GM21528 (cell line): Measurements from ENCODE around the gene PUM1.
"Not testable (repeated sequence)": the region's sequence is repeated elsewhere in the genome, so short reads cannot be mapped to it uniquely, and the experiment has no call there.

ENCODE experiments used
- ATAC-seq: cut with Tn5 transposase; IDR thresholded peaks from one replicate; pipeline ENCODE4 v1.9.1; 2021; ENCODE audit warnings: mild to moderate bottlenecking, moderate library complexity; ENCODE audit not compliant: unreplicated experiment, low FRiP score

PUM1 gene

GRCh38 chr1:31064718-31065309, 703 bp downstream of the PUM1 start:
- ATAC-seq, result peak; percentile 10

DNA sequence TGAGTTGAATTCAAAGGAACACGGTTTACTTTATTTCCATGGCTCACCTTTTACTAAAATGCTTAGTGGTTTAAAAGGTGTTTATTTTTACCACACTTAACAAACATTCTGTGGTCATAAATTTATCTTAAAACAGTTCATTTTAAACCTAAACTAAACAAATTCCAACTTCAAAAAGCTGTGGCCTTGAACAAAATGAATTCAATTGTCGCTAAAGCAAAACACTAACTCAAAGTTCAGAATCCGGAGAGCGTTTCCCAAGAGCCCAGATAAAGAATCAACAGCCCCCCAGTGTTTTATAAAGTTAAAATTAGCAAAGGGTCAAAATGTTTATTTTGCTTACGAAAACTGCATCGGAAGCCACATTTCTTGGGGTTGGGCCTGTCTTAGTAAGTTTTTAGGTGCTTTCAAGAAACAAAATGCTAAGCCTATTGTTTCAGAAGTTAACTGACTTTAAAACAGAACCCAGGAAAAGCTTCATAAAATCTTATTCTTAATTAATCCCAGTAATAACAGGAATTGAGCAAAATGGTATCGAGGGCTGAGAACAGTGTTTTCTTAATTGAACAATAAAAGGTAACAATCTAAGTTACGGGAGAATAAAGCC, 1.3 kb downstream of the PUM1 start:
- ATAC-seq, result no peak

DNA sequence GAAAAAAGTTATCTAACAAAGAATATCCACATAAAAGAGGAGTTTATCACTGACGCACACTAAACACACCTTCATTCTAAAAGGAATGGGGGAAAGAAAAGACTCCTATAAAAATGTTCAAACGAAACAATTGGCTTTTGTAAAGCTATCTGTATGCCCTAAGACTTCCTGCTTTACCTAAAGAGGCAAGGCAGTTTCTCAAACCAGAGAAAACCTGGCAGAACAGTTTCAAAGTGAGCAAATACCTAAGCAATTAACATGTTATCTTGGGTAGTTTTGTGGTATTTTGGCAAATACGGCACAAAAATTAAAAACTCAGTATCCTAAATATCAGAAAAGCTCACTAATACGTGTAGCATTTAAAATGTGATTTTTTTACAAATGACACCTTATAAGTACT, 1.9 kb downstream of the PUM1 start:
- ATAC-seq, result no peak

- no peak for ATAC-seq
These were observed 2.6 kb downstream of the PUM1 start for GRCh38 chr1:31062867-31063380.

GRCh38 chr1:31062162-31062866, 3.2 kb downstream of the PUM1 start:
- not testable (repeated sequence) for ATAC-seq

- no peak for ATAC-seq
These were observed 7.5 kb downstream of the PUM1 start for GRCh38 chr1:31058012-31058411.

DNA sequence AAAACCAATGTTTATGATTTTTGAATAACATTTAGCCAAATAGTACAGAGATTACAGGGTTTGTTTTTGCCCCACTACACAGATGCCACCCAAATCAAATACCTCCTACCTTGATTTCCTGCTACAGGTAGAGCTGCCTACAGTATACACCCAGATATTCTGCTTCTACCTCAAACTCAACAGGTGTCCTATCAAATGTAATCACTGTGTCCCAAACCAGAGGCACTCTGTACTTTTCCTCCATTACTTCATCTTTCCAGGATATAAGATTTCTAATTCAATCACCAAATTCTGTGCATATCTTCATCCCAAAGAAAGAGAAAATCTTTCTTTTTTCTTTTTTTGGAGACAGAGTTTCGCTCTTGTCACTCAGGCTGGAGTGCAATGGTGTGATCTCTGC, 9.6 kb downstream of the PUM1 start:
- no peak for ATAC-seq

DNA sequence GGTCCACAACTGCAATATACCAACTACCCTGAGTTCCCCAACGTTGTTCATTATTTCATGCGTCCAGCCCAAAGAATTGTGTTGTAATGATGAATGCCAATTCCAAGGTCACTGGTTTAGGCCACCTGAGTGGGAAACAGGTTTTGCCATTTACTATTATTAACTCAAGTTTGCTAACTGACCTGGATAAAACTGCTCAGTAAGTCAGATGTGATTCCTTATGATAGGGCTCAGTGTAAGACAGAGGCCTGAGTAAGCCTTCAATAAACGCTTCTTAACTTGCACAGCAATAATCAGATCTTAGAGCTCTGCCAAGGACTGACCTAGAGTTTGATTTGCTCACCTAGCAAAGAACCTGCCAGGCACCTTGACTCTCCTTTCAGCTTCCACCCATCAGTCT, 10.0 kb downstream of the PUM1 start:
- no peak for ATAC-seq

DNA sequence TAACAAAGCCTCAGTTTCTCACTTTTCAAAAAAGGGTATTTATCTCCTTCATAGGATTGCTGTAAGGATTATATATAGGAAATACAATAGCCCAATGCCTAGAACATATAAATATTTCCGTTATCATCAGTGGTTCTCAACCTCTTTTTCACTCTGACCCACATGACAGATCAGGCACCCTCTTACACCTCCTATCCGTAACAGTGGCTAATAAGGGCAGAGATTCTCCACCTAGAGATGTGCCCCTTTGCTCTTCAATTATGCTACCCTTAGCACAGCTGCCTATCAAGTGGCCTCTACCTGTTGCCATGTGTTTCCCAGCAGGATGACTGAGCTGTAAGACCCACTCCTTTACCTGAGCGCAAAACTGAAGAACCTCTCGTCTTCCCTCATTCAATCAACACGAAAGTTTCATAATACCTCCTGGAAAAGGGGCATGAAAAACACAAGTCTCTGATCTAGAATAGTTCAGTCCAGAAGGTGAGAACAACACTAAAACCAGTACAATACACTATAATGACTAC, 10.5 kb downstream of the PUM1 start:
- ATAC-seq, result no peak

GRCh38 chr1:31054349-31054748, 11.2 kb downstream of the PUM1 start:
- no peak for ATAC-seq

DNA sequence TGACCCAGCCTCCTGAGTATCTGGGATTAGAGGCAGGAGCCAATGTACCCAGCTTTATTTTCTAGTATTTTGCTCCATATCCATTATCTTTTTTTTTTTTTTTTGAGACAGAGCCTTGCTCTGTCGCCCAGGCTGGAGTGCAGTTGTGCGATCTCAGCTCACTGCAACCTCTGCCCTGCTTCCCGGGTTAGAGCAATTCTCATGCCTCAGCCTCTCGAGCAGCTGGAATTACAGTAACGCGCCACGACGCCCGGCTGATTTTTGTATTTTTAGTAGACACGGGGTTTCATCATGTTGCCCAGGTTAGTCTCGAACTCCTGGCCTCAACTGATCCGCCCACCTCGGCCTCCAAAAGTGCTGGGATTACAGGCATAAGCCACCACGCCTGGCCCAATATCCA, 12.9 kb downstream of the PUM1 start:
- ATAC-seq, result not testable (repeated sequence)

DNA sequence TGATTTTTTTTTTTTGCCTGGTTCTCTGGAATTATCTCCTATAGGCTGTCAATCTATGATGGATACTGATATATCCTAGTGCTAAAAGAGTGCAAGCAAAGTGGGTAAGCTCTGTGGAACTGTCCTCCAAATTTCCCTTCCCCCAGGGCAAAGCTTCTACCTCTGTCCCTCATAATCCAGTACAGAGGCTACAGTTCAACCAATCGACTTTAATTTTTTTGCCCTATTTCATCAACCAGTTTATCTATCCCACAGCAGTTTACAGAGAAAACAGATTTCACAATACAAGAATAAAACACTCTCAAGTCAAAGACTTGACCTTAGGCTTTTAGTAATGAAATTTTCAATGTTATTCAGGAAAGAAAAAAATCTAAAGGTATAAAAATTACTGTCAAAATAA, 13.9 kb downstream of the PUM1 start:
- no peak for ATAC-seq

DNA sequence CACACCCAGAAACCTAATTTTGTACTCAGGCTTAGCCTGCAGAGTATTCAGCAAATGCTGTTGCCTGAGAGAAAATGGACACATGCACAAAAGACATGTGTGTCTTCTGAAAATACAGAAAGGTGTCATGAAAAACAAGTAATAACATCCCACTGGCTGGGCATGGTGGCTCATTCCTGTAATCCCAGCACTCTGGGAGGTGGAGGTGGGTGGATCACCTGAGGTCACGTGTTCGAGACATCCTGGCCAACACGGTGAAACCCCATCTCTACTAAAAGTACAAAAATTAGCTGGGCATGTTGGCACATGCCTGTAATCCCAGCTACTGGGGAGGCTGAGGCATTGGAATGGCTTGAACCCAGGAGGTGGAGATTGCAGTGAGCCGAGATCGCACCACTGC, 18.0 kb downstream of the PUM1 start:
- ATAC-seq, result not testable (repeated sequence)

- ATAC-seq, result no peak
These were observed 21.9 kb downstream of the PUM1 start for GRCh38 chr1:31043631-31044030.

GRCh38 chr1:31042656-31043055, 22.9 kb downstream of the PUM1 start:
- no peak for ATAC-seq

DNA sequence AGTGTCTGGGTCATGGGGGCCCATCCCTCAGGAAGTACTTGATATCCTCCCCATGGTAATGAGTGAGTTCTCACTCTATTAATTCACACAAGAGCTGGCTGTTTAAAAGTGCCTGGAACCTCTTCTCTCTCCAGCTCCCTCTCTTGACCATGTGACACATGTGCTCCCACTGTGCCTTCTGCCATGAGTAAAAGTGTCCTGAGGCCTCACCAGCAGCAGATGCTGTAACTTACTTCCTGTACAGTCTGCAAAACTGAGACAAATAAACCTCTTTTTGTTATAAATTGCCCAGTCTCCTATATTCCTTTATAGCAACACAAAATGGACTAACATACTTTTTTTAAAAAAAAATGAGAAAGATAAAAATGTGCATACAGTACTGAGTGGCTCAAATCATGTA, 24.0 kb downstream of the PUM1 start:
- ATAC-seq, result no peak

DNA sequence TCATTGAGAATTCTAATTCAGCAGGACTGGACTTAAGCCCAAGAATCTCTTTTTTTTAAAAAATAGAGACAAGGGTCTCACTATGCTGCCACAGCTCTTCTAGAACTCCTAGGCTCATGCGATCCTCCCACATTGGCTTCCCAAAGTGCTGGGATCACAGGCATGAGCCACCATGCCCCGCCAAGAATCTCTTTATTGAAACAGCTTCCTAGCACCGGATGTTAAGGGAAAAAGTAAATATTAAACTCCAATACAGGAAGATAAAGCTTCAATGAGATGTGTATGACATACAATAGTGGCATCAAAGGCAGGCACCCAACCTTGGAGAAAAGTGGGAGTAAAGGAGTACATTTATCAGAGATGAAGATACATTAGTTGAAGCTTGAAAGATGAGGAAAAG, 25.5 kb downstream of the PUM1 start:
- no peak for ATAC-seq

GRCh38 chr1:31038935-31039334, 26.6 kb downstream of the PUM1 start:
- ATAC-seq, result not testable (repeated sequence)

DNA sequence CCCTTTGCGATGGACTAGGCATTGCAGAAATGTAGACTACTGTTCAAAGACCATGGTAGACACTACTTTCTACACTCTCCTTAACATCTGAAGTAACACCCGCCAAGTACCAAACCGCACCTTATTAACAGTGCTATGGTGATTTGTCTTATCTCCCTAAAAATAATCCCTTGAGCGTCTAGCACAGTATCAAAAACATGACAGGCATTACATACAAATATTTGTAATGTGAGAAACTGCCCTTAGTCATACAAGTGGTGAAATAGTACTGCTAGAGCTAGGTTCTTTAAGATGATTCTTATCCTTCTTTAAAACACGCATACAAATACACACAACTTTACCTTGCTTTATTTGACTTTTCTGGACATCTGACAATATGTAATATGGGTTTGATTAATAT, 27.2 kb downstream of the PUM1 start:
- ATAC-seq, result no peak

DNA sequence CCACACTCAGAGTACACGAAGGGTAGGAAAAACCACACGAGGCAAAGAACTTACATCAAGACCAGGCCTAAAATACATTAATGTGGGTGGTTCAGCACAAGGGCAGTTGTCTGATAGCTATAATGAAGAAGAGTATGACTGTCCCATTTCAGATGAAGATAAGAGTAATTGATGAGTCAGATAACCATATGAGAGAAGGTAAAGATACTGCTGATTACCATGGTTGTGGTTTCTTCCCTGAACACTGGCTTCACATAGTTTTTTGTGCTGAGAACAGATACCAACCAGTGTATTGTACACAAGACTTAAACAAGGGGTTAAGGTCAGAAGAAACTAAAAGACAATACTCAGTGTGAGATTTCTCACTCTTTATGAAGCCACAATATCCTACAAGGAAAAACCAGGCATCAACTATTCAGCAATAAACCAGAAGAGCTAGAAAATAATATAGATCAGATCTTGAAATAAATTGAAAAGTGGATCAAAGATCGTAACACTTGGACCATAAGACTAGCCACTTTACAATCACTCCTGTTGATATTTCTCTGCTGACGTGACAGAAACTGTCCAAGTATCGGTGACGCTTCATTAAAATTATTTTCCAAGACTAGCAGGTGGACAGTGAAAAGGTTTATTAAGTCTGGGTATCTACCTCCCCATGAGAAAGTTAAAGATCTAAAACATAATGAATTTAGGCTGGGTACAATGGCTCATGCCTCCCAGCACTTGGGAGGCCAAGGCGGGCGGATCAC, 28.6 kb downstream of the PUM1 start:
- no peak for ATAC-seq

- no peak for ATAC-seq
These were observed 31.9 kb downstream of the PUM1 start for GRCh38 chr1:31033598-31033997.
